GM18519 (cell line): Measurements from ENCODE around the gene RAPGEF4.
"Not testable (repeated sequence)": the region's sequence is repeated elsewhere in the genome, so short reads cannot be mapped to it uniquely, and the experiment has no call there.

ENCODE experiments used
- ATAC-seq: cut with Tn5 transposase; IDR thresholded peaks from one replicate; pipeline ENCODE4 v1.9.1; 2021; ENCODE audit warnings: mild to moderate bottlenecking, moderate library complexity; ENCODE audit not compliant: unreplicated experiment, low FRiP score

The RAPGEF4 gene

DNA sequence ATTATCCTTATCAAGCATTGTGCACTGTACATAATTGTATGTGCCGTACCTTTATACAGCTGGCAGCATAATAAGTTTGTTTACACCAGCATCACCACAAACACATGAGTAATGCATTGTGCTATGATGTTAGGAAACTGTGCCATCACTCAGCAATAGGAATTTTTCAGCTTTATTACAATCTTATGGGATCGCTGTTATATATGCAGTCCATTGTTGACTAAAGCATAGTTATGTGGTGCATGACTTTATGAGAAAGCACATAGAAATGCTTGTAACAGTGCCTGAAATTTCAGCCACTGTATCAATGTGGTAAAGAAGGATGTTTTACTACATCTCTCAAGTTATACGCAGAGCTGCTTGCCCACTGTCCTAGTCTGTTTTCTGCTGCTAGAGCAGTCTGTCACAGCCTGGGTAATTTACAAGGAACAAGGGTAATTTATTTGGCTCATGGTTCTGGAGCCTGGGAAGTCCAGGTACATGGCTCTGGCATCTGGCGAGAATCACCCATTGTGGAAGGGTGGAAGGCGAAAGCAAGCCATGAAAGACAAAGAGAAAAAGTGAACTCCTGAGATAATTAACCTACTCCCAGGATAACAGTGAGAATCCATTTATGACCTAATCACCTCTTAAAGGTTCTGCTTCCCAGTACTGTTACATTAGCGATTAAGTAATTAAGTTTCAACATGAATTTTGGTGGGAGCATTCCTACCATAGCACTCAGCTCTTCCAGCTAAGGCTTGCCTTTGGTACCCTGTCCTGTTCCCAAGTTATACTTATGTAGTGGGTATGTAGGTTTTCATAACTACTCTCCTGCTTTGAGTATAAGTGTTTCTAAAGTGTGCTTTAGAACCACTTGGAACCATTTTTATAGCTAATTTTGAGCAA lies 344.6 kb downstream of the RAPGEF4 start:
- ATAC-seq, result no peak

DNA sequence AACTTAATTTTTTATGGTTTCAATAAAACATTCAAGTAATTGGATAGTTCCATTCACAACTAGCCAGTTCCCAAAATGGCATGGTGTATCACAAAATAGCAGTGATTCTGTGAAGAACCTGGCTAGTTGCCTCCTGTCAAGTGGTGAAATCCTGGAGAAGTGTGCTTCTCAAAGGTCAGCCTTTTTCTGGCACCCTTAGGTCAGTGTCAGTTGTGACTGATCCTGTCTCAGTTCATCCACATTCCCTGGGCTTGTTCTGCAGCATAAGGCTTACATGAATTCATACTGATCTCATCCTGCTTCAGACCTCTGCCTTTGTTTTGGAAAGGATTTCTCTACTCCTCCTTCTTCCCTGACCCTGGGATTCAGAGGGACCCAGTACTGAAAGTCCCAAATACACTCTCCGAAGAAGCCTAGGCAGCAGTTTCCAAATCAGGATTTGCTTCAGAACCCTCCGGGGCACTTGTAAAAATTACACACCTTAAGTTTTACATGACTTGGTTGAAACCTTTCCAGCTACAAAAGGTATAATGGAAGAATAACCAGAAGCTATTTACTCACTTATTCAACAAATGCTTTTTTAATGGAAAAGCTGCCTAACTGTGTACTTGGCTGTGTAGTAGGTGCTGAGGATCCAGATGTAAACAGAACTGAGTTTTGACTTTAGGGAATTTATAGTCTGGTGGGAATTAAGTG lies 351.0 kb downstream of the RAPGEF4 start:
- no peak for ATAC-seq

- no peak for ATAC-seq
These were observed 351.6 kb downstream of the RAPGEF4 start for GRCh38 chr2:173087214-173087581.

DNA sequence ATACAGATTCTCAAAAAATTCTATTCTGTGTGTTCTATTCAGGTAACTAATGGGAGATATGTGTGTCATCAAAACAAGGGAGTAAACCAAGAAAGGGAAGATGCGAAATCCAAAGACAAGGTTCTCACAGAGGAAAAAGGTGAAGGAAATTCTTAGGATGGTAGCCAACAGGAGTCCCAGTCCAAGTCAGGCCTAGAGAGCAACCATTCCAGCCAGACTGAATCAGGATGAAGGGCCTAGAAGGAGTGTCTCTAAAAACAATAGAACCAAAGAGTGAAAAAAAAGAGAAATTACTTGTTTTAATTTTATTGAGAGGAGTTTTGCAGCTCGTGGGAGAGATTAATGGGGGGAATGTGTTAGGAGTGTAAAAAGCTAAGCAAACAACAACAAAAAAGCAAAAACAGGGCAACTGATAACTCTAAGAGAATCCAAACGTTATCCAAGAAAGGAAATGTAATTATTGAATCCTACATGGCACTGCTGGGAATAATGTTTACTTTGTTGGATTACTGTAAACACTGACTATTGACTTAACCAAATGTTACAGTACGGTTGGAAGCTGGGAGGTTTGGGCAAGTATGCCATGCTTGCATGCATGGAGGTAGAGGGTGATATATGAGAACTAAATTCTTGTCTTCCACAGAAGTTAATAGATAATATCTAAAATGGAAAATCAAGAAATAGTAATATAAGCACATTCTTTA lies 352.3 kb downstream of the RAPGEF4 start:
- no peak for ATAC-seq

DNA sequence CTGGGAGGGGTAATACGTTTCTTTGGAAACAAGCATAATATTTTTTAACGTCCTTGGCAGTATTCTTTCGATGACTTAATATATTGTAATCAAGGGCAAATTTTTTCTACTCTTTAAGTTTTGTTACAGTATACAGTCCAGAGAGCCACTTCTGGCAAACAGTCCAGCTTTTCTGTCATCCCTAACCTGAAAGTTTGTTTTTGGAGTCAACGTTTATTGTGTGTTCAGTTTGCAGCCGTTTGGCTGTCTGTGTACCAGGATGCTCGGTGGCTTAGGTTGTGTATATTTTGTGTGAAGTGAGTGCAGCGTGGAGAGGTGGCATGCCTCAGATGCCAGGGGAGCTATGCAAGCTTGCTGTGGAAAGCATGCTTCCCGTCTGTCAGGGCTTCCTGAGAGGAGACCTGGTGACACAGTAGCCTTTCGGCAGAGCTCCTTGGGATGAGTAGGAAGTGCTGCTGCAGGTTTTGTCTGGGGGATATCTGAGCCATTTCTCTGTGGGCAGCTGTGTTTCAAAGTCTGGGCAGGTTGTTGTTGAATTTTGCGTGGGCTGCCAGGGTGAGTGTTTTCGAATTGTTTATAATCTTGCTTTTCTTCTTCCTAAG lies 354.7 kb downstream of the RAPGEF4 start:
- ATAC-seq, result no peak

GRCh38 chr2:173090973-173091660 lies 355.5 kb downstream of the RAPGEF4 start:
- ATAC-seq, result no peak

DNA sequence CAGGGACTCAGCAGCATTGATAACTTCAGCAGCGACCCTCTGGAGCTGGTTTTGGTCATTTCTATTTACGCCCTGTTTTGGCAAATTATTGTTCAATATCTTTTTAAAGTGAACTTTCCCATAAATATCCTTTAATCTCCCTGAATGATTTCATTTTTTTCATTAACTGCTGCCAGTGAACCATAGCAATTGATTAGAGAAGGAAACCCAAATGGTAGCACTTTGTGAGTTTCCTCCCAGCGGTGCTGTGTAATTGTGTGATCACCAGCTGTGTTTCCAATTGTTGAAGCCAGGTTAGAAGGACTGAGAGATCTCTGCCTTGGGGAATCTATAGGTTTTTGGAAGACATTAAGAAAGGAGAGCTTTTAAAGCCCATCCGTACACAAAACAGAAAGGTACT lies 356.3 kb downstream of the RAPGEF4 start:
- no peak for ATAC-seq

DNA sequence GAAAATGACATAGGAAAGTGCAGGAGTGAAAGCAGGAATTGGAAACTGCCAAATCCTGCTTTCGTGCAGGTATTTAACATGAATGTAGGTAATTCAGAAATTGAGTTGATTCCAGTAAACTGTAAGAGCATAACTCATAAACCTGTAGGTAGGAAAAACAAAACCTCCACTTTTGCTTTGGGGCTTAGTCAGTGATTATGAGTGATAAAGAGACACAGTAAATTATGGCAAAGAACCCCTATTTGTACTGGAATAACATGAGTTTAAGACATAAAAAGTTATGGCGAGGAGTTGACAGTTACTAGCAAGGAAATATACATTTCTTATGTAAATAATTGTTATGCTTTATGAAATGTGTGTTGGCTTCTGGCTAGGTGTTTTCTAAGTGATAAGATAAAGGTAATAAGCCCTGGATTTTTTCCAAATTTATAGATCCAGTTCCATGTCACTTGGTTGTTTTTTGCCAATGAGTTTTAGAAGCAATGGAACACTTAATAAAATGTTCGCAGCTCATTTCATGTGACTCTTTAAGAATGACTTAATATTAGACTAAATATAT lies 357.3 kb downstream of the RAPGEF4 start:
- ATAC-seq, result no peak

DNA sequence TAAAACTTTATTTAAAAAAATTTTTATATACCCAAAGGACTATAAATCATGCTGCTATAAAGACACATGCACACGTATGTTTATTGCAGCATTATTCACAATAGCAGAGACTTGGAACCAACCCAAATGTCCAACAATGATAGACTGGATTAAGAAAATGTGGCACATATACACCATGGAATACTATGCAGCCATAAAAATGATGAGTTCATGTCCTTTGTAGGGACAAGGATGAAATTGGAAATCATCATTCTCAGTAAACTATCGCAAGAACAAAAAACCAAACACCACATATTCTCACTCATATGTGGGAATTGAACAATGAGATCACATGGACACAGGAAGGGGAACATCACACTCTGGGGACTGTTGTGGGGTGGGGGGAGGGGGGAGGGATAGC lies 358.0 kb downstream of the RAPGEF4 start:
- ATAC-seq, result not testable (repeated sequence)

DNA sequence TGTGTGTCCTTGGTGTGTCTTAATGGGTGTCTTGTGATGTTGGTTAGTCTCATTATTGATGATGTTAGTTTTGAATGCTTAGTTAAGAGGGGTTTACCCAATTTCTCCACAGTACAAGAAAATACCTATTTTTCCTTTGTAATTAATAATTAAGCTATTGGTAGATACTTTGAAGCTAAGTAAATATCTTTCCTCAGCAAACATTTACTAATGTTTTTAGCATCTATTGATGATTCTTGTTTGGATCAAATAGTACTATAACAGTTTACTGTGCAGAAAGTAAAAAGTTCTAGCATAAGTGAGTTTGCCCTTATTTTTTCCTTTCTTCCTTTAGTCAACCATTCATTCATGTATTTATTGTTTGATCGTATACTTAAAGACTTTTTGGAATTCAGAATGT lies 359.1 kb downstream of the RAPGEF4 start:
- ATAC-seq, result no peak

- ATAC-seq, result no peak
These were observed 359.7 kb downstream of the RAPGEF4 start for GRCh38 chr2:173095356-173095755.

DNA sequence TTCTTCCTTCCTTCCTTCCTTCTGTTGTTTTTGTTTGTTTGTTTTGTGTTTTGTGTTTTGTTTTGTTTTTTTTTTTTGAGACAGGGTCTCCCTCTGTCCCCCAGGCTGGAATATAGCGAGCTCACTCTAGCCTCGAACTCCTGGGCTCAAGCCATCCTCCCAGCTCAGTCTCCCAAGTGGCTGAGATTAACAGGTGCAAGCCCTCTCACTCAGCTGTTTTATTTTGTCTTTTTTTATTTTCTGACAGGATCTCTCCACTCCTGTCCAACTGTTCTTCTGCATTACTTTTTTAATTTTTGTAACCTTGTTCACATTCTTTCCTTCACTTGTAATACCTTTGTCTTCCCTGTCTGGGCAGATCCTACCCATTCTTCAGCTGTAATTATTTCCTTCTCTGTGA lies 363.6 kb downstream of the RAPGEF4 start:
- ATAC-seq, result no peak

GRCh38 chr2:173099804-173100203 lies 364.2 kb downstream of the RAPGEF4 start:
- ATAC-seq, result no peak

DNA sequence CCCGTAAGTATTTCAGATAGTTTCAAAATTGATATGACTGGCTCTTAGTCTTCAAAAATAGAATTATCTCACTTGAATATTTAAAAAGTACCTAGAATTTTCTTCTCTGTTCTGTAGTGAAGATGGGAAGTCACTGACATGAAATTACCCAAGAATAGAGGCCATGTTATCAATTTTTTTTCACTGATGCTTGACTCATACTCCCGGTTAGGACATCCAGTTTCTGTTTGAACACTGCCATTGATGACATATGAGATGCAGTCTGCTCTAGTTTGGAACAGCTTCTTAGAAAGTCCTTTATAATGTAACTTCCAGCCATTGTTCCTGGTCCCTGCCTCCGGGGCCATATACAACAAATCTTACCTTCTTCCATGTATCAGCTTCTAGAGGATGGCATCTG lies 366.0 kb downstream of the RAPGEF4 start:
- peak; percentile 53 for ATAC-seq
